Heart left ventricle (tissue), 16 donors: ENCODE results near the gene GPR179. TPM values are rescaled to one million over a fixed set of nuclear protein-coding genes. Genes with fewer than 3 reads are reported as not detected.
A peak's percentile ranks its signal among the peaks of the same experiment; 100 is the strongest.

Source experiments
- ATAC-seq, 4 donors: fragments of 200-7000 bp; cut with Tn5 transposase; one replicate each; pipeline ENCODE4 v1.9.1; 2020 to 2022; ENCODE audit warnings: moderate library complexity in 4 of 4, mild to moderate bottlenecking in 3 of 4, moderate number of reproducible peaks in 1 of 4
- DNase-seq, 5 donors: peaks; one replicate each; pipeline ENCODE4 v3.0.0-alpha.2; 2020
- H3K27ac ChIP-seq, 12 donors: fragments of 200-600 bp; sonication (generic) in 4 of 12; one replicate each; pipeline versions ENCODE4 v1.5.0 to v1.8.0; 2016 to 2022; ENCODE audit warnings: mild to moderate bottlenecking in 2 of 12
- H3K27me3 ChIP-seq, 9 donors: fragments of 200-600 bp; sonication (generic) in 2 of 9; one replicate each; pipeline versions ENCODE4 v1.5.1 to v1.8.0; 2016 to 2022; ENCODE audit warnings: mild to moderate bottlenecking in 3 of 9
- H3K36me3 ChIP-seq, 9 donors: fragments of 200-600 bp; sonication (generic) in 2 of 9; one replicate each; pipeline versions ENCODE4 v1.5.0 to v1.8.0; 2018 to 2022; ENCODE audit warnings: mild to moderate bottlenecking in 2 of 9
- H3K4me1 ChIP-seq, 12 donors: fragments of 200-600 bp; sonication (generic) in 4 of 12; one replicate each; pipeline versions ENCODE4 v1.5.0 to v1.8.0; 2016 to 2022; ENCODE audit warnings: mild to moderate bottlenecking in 3 of 12
- H3K4me3 ChIP-seq, 12 donors: fragments of 200-600 bp; sonication (generic) in 4 of 12; one replicate each; pipeline versions ENCODE4 v1.5.0 to v1.8.0; 2017 to 2022; ENCODE audit warnings: mild to moderate bottlenecking in 9 of 12, moderate library complexity in 4 of 12
- H3K9me3 ChIP-seq, 12 donors: fragments of 200-600 bp; sonication (generic) in 4 of 12; one replicate each; pipeline versions ENCODE4 v1.5.0 to v1.8.0; 2016 to 2022; ENCODE audit warnings: mild to moderate bottlenecking in 1 of 12
- CTCF ChIP-seq, 12 donors: fragments of 200-600 bp; sonication (generic) in 4 of 12; IDR thresholded peaks; one replicate each; pipeline versions ENCODE4 v1.5.0 to v1.8.0; 2018 to 2022; ENCODE audit warnings: antibody characterized with exemption in 12 of 12, mild to moderate bottlenecking in 5 of 12
- POLR2A ChIP-seq, 2 donors: fragments of 450-650 bp; IDR thresholded peaks; one replicate each; pipeline ENCODE4 v1.6.1; 2017; ENCODE audit warnings: antibody characterized with exemption in 2 of 2, mild to moderate bottlenecking in 2 of 2, moderate library complexity in 2 of 2
- WGBS, 4 donors: extraction: QIAGEN DNeasy Blood & Tissue Kit in 2 of 4; methylation state at CpG; one replicate each; pipeline versions ENCODE4 v1.1.5 to v1.1.7; 2013 to 2018; 5-methylcytosine and 5-hydroxymethylcytosine counted together
- intact Hi-C, 10 donors: fragments of 100-400 bp; cut with DNase I; formaldehyde crosslinking; loops; one replicate each; pipeline versions ENCODE4 v1.11.1 to v1.14.2; 2022
- polyA plus RNA-seq, 2 donors: library from polyadenylated mRNA; stranded (reverse); fragments of 200-250 nt; gene quantifications; one replicate each; pipeline ENCODE4 v1.2.3, GENCODE V29; 2013
- total RNA-seq, 9 donors: library from RNA; depleted of rRNA in 2 of 9; stranded (reverse); fragments of >200 nt in 2 of 9; fragmentation: NEBNext Ultra II Directional in 3 of 9; extraction: Animal tissue kit (Norgen Biotek cat#: 25700) in 3 of 9; gene quantifications; one replicate each; pipeline versions ENCODE4 v1.1.0 to v1.2.4, GENCODE V29; 2016 to 2023
- donor health status: ischemic (EF 13 %, LVEDD 7.1; RV severe dilation, severe dysfunction).
- donor health status: healthy with polysubstance abuse.
- donor health status: DM: no; HTN: yes; CAD: no.
- donor health status: DM: no; HTN: no; CAD: no.
- donor health status: ischemic (EF 25% LVEDD 6.9; RV normal size, moderate dysfunction).
- donor health status: ischemic (EF 25% LVEDD 5.7; RV mildly dilated, moderate dysfunction).
- donor health status: healthy.
- donor health status: DM: yes; HTN: yes; CAD: no.
- donor health status: ischemic (EF 35%, LVEDD 5.7; RV mildly dilated, moderate dysfunction).
- donor health status: nonischemic (EF 11% LVEDD 7.7; RV severe dilation, severe dysfunction).
- donor health status: DM: yes; HTN: yes; CAD: no.
- donor health status: PGD.
- donor health status: ischemic (EF 29% LVEDD 5.4; RV normal size, mild dysfunction).
- donor health status: nonischemic (EF 23%, LVEDD 6.1; RV moderate dilation, normal function).

The GPR179 gene
- total and polyA plus RNA-seq, 11 donors, result 0.03 to 0.25 (median 0.07) TPM; not detected in 5

GRCh38 chr17:38355251-38355650, 11.5 kb upstream of the GPR179 start:
- Histone ChIP-seq H3K4me1 (peaks cover 4 to 81% (median 51%) of the 10 kb centered on the region in 12 donors), H3K27me3 (no peaks in the 10 kb centered on the region), H3K9me3 (no peaks in the 10 kb centered on the region), H3K4me3 (no peak overlapping the region), H3K27ac (no peak overlapping the region), H3K36me3 (no peaks in the 10 kb centered on the region)
- DNase-seq (no peak), ATAC-seq (no peak)
- WGBS, 4 donors, result 87 to 91% (median 88%) methylated on average over 4 of the region's 4 CpGs
- no peak for TF ChIP-seq POLR2A (IDR thresholded peaks at IDR 0.05)
- no peak for TF ChIP-seq CTCF (IDR thresholded peaks at IDR 0.05)
- intact Hi-C loops, result loop anchor here in 4 of 10 donors (5.0 to 10.0 kb wide), 3 partner anchors 42 to 130 kb away; no protein-coding TSS in a partner anchor

- WGBS, 4 donors, result 69 to 74% (median 71%) methylated on average over 7 of the region's 7 CpGs
- intact Hi-C loops, result loop anchor here in 4 of 10 donors (5.0 to 10.0 kb wide), 3 partner anchors 120 to 133 kb away; no protein-coding TSS in a partner anchor
- TF ChIP-seq CTCF (IDR thresholded peaks at IDR 0.05), result no peak
- no peak for TF ChIP-seq POLR2A (IDR thresholded peaks at IDR 0.05)
- peak overlapping the region in 4 of 12 donors; percentile 9 to 97 (median 95) for H3K4me3 ChIP-seq
- H3K36me3 ChIP-seq, result no peaks in the 10 kb centered on the region
- peaks cover 4 to 74% (median 51%) of the 10 kb centered on the region in 12 donors for H3K4me1 ChIP-seq
- no peak overlapping the region for H3K27ac ChIP-seq
- no peak for ATAC-seq
- DNase-seq, result no peak
- no peaks in the 10 kb centered on the region for H3K9me3 ChIP-seq
- H3K27me3 ChIP-seq, result no peaks in the 10 kb centered on the region
These were observed 10.7 kb upstream of the GPR179 start for GRCh38 chr17:38354466-38354865.

- TF ChIP-seq POLR2A (IDR thresholded peaks at IDR 0.05) (no peak), CTCF (IDR thresholded peaks at IDR 0.05) (no peak)
- peaks cover 4 to 66% (median 45%) of the 10 kb centered on the region in 12 donors for H3K4me1 ChIP-seq
- H3K4me3 ChIP-seq, result peak overlapping the region in 7 of 12 donors; percentile 64 to 97 (median 93)
- H3K9me3 ChIP-seq, result no peaks in the 10 kb centered on the region
- ATAC-seq (no peak), DNase-seq (no peak)
- peak overlapping the region in 3 of 12 donors; percentile 84 to 92 (median 89) for H3K27ac ChIP-seq
- H3K27me3 ChIP-seq, result no peaks in the 10 kb centered on the region
- 77 to 82% (median 80%) methylated on average over 13 of the region's 13 CpGs for WGBS, 4 donors
- intact Hi-C loops, result loop anchor here in 4 of 10 donors (5.0 to 10.0 kb wide), 3 partner anchors 121 to 134 kb away; no protein-coding TSS in a partner anchor
- H3K36me3 ChIP-seq, result no peaks in the 10 kb centered on the region
These were observed 9.9 kb upstream of the GPR179 start for GRCh38 chr17:38353668-38354067.

GRCh38 chr17:38353086-38353604, 9.4 kb upstream of the GPR179 start:
- WGBS, 4 donors, result 12 to 16% (median 15%) methylated on average over 8 of the region's 8 CpGs
- intact Hi-C loops, result loop anchor here in 4 of 10 donors (5.0 to 10.0 kb wide), 3 partner anchors 122 to 134 kb away; no protein-coding TSS in a partner anchor
- H3K36me3 ChIP-seq, result no peaks in the 10 kb centered on the region
- H3K27me3 ChIP-seq, result no peaks in the 10 kb centered on the region
- ATAC-seq (no peak), DNase-seq (no peak)
- peaks cover 4 to 61% (median 40%) of the 10 kb centered on the region in 12 donors for H3K4me1 ChIP-seq
- TF ChIP-seq CTCF (IDR thresholded peaks at IDR 0.05) (no peak), POLR2A (IDR thresholded peaks at IDR 0.05) (no peak)
- H3K27ac ChIP-seq, result peak overlapping the region in 11 of 12 donors; percentile 68 to 93 (median 87)
- H3K9me3 ChIP-seq, result no peaks in the 10 kb centered on the region
- H3K4me3 ChIP-seq, result peak overlapping the region; percentile 64 to 97 (median 89)
